ENCODE data around the gene SLC6A17. TPM values are rescaled to one million over a fixed set of nuclear protein-coding genes. Genes with fewer than 3 reads are reported as not detected.
A peak's percentile ranks its signal among the peaks of the same experiment; 100 is the strongest.

The SLC6A17 gene
- total RNA-seq, 1 donor from 2014 or later: 3.6 TPM

DNA sequence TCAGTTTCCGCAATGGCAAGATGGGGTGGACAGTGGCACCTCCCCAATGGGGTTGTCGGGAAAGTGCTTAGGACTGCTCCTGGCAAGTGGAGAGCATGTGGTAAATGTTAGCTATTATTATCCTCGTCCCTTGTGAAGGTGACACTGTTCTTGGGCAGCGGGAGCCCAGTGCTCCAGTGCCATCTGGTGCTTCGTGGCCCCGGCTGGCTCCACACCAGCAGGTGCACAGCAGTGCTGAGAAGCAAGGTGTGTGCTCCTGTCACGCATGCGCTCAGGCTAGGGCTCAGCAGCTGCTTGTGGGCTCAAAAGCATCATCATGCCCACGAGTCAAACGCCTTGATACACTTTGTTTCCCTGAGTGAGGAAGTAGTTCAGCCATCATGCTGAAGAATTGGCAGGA lies 34.9 kb downstream of the SLC6A17 start:
- H3K4me2 ChIP-seq (ENCODE audit: low read length): no peak overlapping the region
- no peak overlapping the region for H2AFZ ChIP-seq (ENCODE audit: low read depth, low read length)
- H4K20me1 ChIP-seq (ENCODE audit: insufficient read depth, low read length): no peaks in the 10 kb centered on the region
- peaks cover 14% of the 10 kb centered on the region for H3K27me3 Mint-ChIP-seq (ENCODE audit: low read depth, unreplicated experiment)
- DNase-seq (ENCODE audit: low read depth) (no peak), FAIRE-seq (no peak)
- H3K4me3 ChIP-seq (ENCODE audit: insufficient read depth, low read depth, low read length): no peak overlapping the region
- no peaks in the 10 kb centered on the region for H3K9me3 Mint-ChIP-seq (ENCODE audit: unreplicated experiment)
- H3K9me3 ChIP-seq (ENCODE audit: insufficient read depth, low read depth, low read length): no peaks in the 10 kb centered on the region
- no peaks in the 10 kb centered on the region for H3K36me3 Mint-ChIP-seq (ENCODE audit: low read depth, unreplicated experiment)
- no peak overlapping the region for H3K4me3 Mint-ChIP-seq (ENCODE audit: unreplicated experiment)
- H3K36me3 ChIP-seq (ENCODE audit: insufficient read depth, low read length): no peaks in the 10 kb centered on the region
- H3K4me1 Mint-ChIP-seq (ENCODE audit: low read depth, unreplicated experiment): peaks cover 33% of the 10 kb centered on the region
- peaks cover 8% of the 10 kb centered on the region for H3K27me3 ChIP-seq (ENCODE audit: insufficient read depth, low read length)
- no peak overlapping the region for H3K27ac ChIP-seq (ENCODE audit: low read depth, low read length)
- no peak overlapping the region for H3K27ac Mint-ChIP-seq (ENCODE audit: unreplicated experiment)
- TF ChIP-seq, protein P1, sequence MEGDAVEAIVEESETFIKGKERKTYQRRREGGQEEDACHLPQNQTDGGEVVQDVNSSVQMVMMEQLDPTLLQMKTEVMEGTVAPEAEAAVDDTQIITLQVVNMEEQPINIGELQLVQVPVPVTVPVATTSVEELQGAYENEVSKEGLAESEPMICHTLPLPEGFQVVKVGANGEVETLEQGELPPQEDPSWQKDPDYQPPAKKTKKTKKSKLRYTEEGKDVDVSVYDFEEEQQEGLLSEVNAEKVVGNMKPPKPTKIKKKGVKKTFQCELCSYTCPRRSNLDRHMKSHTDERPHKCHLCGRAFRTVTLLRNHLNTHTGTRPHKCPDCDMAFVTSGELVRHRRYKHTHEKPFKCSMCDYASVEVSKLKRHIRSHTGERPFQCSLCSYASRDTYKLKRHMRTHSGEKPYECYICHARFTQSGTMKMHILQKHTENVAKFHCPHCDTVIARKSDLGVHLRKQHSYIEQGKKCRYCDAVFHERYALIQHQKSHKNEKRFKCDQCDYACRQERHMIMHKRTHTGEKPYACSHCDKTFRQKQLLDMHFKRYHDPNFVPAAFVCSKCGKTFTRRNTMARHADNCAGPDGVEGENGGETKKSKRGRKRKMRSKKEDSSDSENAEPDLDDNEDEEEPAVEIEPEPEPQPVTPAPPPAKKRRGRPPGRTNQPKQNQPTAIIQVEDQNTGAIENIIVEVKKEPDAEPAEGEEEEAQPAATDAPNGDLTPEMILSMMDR (IDR thresholded peaks at IDR 0.05; ENCODE audit: insufficient read depth, low read depth, low read length): no peak
- TF ChIP-seq EZH2 (IDR thresholded peaks at IDR 0.05; ENCODE audit: insufficient read depth, low read length): no peak
- H3K9ac ChIP-seq (ENCODE audit: low read length): no peak overlapping the region
- H3K79me2 ChIP-seq (ENCODE audit: insufficient read depth, low read length): no peaks in the 10 kb centered on the region
- peaks cover 2% of the 10 kb centered on the region for H3K4me1 ChIP-seq (ENCODE audit: insufficient read depth, low read length)

DNA sequence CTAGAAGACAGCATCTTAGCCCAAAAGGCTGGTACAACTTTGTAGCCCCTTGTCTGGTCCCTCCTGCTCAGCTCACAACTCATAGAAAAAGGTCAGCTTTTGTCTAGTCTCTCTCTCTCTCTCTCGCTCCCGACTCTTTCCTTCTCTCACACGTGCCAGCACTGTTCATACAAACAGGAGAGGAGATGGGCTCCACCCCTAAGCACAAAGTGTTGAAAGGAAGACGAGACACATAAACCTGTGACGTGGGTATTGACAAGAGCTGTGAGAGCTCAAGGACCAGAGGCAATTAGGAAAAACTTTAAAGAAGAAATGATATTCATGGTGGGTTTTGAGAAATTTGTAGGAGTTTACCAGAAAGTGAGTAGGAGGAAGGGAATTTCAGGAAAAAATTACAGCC lies 36.3 kb downstream of the SLC6A17 start:
- Mint-ChIP-seq H3K27me3 (ENCODE audit: low read depth, unreplicated experiment) (peaks cover 19% of the 10 kb centered on the region), H3K36me3 (ENCODE audit: low read depth, unreplicated experiment) (no peaks in the 10 kb centered on the region), H3K4me3 (ENCODE audit: unreplicated experiment) (no peak overlapping the region), H3K9me3 (ENCODE audit: unreplicated experiment) (no peaks in the 10 kb centered on the region), H3K27ac (ENCODE audit: unreplicated experiment) (peak overlapping the region; percentile 41), H3K4me1 (ENCODE audit: low read depth, unreplicated experiment) (peaks cover 33% of the 10 kb centered on the region)
- no peak overlapping the region for H3K9ac ChIP-seq (ENCODE audit: low read length)
- H3K36me3 ChIP-seq (ENCODE audit: insufficient read depth, low read length): no peaks in the 10 kb centered on the region
- H3K4me2 ChIP-seq (ENCODE audit: low read length): no peak overlapping the region
- no peak for DNase-seq (ENCODE audit: low read depth)
- TF ChIP-seq, protein P1 (IDR thresholded peaks at IDR 0.05; ENCODE audit: insufficient read depth, low read depth, low read length): no peak
- no peak for TF ChIP-seq EZH2 (IDR thresholded peaks at IDR 0.05; ENCODE audit: insufficient read depth, low read length)
- no peak for FAIRE-seq
- H4K20me1 ChIP-seq (ENCODE audit: insufficient read depth, low read length): no peaks in the 10 kb centered on the region
- no peak overlapping the region for H3K27ac ChIP-seq (ENCODE audit: low read depth, low read length)
- H3K27me3 ChIP-seq (ENCODE audit: insufficient read depth, low read length): peaks cover 8% of the 10 kb centered on the region
- H3K4me3 ChIP-seq (ENCODE audit: insufficient read depth, low read depth, low read length): no peak overlapping the region
- no peak overlapping the region for H2AFZ ChIP-seq (ENCODE audit: low read depth, low read length)
- no peaks in the 10 kb centered on the region for H3K79me2 ChIP-seq (ENCODE audit: insufficient read depth, low read length)
- H3K9me3 ChIP-seq (ENCODE audit: insufficient read depth, low read depth, low read length): no peaks in the 10 kb centered on the region
- peaks cover 2% of the 10 kb centered on the region for H3K4me1 ChIP-seq (ENCODE audit: insufficient read depth, low read length)

GRCh38 chr1:110187139-110187890 lies 37.0 kb downstream of the SLC6A17 start:
- Histone ChIP-seq H3K27ac (ENCODE audit: low read depth, low read length) (no peak overlapping the region), H3K36me3 (ENCODE audit: insufficient read depth, low read length) (no peaks in the 10 kb centered on the region), H3K27me3 (ENCODE audit: insufficient read depth, low read length) (peaks cover 5% of the 10 kb centered on the region), H3K9ac (ENCODE audit: low read length) (no peak overlapping the region), H4K20me1 (ENCODE audit: insufficient read depth, low read length) (no peaks in the 10 kb centered on the region), H3K4me3 (ENCODE audit: insufficient read depth, low read depth, low read length) (no peak overlapping the region), H3K4me1 (ENCODE audit: insufficient read depth, low read length) (peaks cover 2% of the 10 kb centered on the region), H3K79me2 (ENCODE audit: insufficient read depth, low read length) (no peaks in the 10 kb centered on the region), H3K9me3 (ENCODE audit: insufficient read depth, low read depth, low read length) (no peaks in the 10 kb centered on the region), H3K4me2 (ENCODE audit: low read length) (no peak overlapping the region), H2AFZ (ENCODE audit: low read depth, low read length) (no peak overlapping the region)
- peak overlapping the region; percentile 81 for H3K27ac Mint-ChIP-seq (ENCODE audit: unreplicated experiment)
- H3K4me1 Mint-ChIP-seq (ENCODE audit: low read depth, unreplicated experiment): peaks cover 33% of the 10 kb centered on the region
- DNase-seq (ENCODE audit: low read depth) (no peak), FAIRE-seq (no peak)
- no peak overlapping the region for H3K4me3 Mint-ChIP-seq (ENCODE audit: unreplicated experiment)
- H3K9me3 Mint-ChIP-seq (ENCODE audit: unreplicated experiment): no peaks in the 10 kb centered on the region
- no peak for TF ChIP-seq EZH2 (IDR thresholded peaks at IDR 0.05; ENCODE audit: insufficient read depth, low read length)
- TF ChIP-seq, protein P1 (IDR thresholded peaks at IDR 0.05; ENCODE audit: insufficient read depth, low read depth, low read length): no peak
- no peaks in the 10 kb centered on the region for H3K36me3 Mint-ChIP-seq (ENCODE audit: low read depth, unreplicated experiment)
- H3K27me3 Mint-ChIP-seq (ENCODE audit: low read depth, unreplicated experiment): peaks cover 21% of the 10 kb centered on the region

All from astrocyte (in vitro differentiated cells and primary cell).